HG02884 (cell line): ENCODE measurements around the gene STUM.

Experiments
- ATAC-seq: cut with Tn5 transposase; IDR thresholded peaks from one replicate; pipeline ENCODE4 v1.9.1; 2021; ENCODE audit warnings: mild to moderate bottlenecking, moderate library complexity; ENCODE audit not compliant: unreplicated experiment

STUM gene

GRCh38 chr1:226533220-226533619, 15.3 kb upstream of the STUM start:
- ATAC-seq, result no peak

- no peak for ATAC-seq
Observed at GRCh38 chr1:226534098-226534497, 14.5 kb upstream of the STUM start.

- ATAC-seq, result no peak
Observed at GRCh38 chr1:226534645-226535044, 13.9 kb upstream of the STUM start.

- ATAC-seq, result no peak
Observed at GRCh38 chr1:226535666-226536065, 12.9 kb upstream of the STUM start.

- ATAC-seq, result no peak
Observed at GRCh38 chr1:226541231-226541630, 7.3 kb upstream of the STUM start.

- ATAC-seq, result no peak
Observed at GRCh38 chr1:226541631-226542622, 6.6 kb upstream of the STUM start.

GRCh38 chr1:226542623-226543103, 5.9 kb upstream of the STUM start:
- no peak for ATAC-seq

GRCh38 chr1:226545836-226546596, 2.5 kb upstream of the STUM start:
- ATAC-seq, result no peak

GRCh38 chr1:226546926-226547325, 1.6 kb upstream of the STUM start:
- ATAC-seq, result no peak

GRCh38 chr1:226547754-226548191, 791 bp upstream of the STUM start:
- ATAC-seq, result no peak

- ATAC-seq, result no peak
Observed at GRCh38 chr1:226549094-226549936, 751 bp downstream of the STUM start.

- ATAC-seq, result peak; percentile 51
Observed at GRCh38 chr1:226549937-226550671, 1.5 kb downstream of the STUM start.

GRCh38 chr1:226550672-226551041, 2.1 kb downstream of the STUM start:
- no peak for ATAC-seq

- ATAC-seq, result no peak
Observed at GRCh38 chr1:226551299-226551698, 2.7 kb downstream of the STUM start.

GRCh38 chr1:226552061-226552460, 3.5 kb downstream of the STUM start:
- ATAC-seq, result no peak

GRCh38 chr1:226553266-226553923, 4.8 kb downstream of the STUM start:
- ATAC-seq, result no peak

GRCh38 chr1:226553924-226554282, 5.3 kb downstream of the STUM start:
- no peak for ATAC-seq

- no peak for ATAC-seq
Observed at GRCh38 chr1:226555092-226555491, 6.5 kb downstream of the STUM start.

GRCh38 chr1:226557424-226557823, 8.9 kb downstream of the STUM start:
- ATAC-seq, result no peak
